Fibroblast of pulmonary artery (primary cell): ENCODE results near the gene TSPAN15.

Experiments used
- DNase-seq: peaks from one replicate; pipeline ENCODE4 v3.0.0-alpha.2; 2010; ENCODE audit warnings: low read depth
- H3K4me3 ChIP-seq: replicated peaks from 2 replicates; pipeline ENCODE4 v1.5.1; 2011; ENCODE audit warnings: low read depth, mild to moderate bottlenecking, control low read depth, low read length, moderate library complexity
- CTCF ChIP-seq: IDR thresholded peaks from 2 replicates; pipeline ENCODE4 v1.5.1; 2011; ENCODE audit warnings: mild to moderate bottlenecking, control low read depth, low read length, inconsistent platforms; ENCODE audit errors: missing control alignments

The TSPAN15 gene

GRCh38 chr10:69459893-69460575, 8.8 kb downstream of the TSPAN15 start:
- TF ChIP-seq CTCF, result no peak
- no peak overlapping the region for H3K4me3 ChIP-seq
- DNase-seq, result no peak

GRCh38 chr10:69460576-69461242, 9.4 kb downstream of the TSPAN15 start:
- no peak overlapping the region for H3K4me3 ChIP-seq
- DNase-seq, result no peak
- TF ChIP-seq CTCF, result no peak

- TF ChIP-seq CTCF, result no peak
- no peak overlapping the region for H3K4me3 ChIP-seq
- no peak for DNase-seq
These were observed 10.2 kb downstream of the TSPAN15 start for GRCh38 chr10:69461243-69462025.

- no peak overlapping the region for H3K4me3 ChIP-seq
- no peak for TF ChIP-seq CTCF
- no peak for DNase-seq
These were observed 12.6 kb downstream of the TSPAN15 start for GRCh38 chr10:69463886-69464285.

GRCh38 chr10:69464401-69464800, 13.1 kb downstream of the TSPAN15 start:
- H3K4me3 ChIP-seq, result no peak overlapping the region
- TF ChIP-seq CTCF, result no peak
- no peak for DNase-seq

GRCh38 chr10:69464801-69465401, 13.6 kb downstream of the TSPAN15 start:
- no peak for TF ChIP-seq CTCF
- no peak overlapping the region for H3K4me3 ChIP-seq
- no peak for DNase-seq
